Activated naive CD4-positive, alpha-beta T cell treated with Interleukin-2 at 50 U/mL for 16 hours (primary cell): Measurements from ENCODE around the gene CA5A.
"Not testable (repeated sequence)": the region's sequence is repeated elsewhere in the genome, so short reads cannot be mapped to it uniquely, and the experiment has no call there.

Source experiments
- DNase-seq: peaks from one replicate; pipeline ENCODE4 v3.0.0-alpha.2; 2020

CA5A gene

DNA sequence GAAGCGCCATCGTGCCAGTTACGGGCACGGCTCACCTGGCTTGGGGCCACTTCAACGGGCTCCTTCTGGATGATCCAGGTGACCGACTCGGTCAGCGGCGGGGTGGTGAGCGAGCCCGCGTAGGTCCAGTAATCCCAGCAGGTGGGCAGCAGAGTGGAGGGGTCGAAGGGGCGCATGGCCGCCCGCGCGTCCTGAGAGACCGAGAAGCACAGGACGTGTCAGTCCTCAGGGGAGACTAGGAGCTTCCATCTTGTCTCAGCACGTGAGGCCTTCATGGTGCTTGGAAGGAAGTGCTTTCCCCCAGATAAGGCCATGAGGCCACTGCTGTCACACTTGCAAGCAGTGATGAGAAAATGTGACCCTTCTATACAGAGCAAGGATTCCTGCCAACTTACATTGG is 44.6 kb downstream of the CA5A start:
- DNase-seq: no peak

GRCh38 chr16:87889762-87890161 is 46.6 kb downstream of the CA5A start:
- DNase-seq: peak; percentile 49

DNA sequence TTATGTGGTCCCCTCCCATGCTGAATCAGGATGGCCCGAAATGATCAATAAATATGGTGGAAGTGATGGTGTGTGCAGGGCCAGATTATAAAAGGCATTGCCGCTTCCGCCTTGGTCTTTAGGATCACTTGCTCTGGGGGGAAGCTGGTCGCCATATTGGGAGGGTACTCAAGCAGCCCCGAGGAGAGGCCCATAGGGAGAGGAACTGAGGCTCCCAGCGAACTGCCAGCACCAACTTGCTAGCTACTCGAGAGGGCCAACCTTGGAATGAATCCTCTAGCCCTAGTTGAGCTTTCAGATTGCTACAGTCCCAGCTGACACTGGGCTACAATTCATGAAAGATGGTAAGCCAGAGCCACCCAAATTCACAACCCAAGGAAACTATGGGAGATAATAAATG is 48.0 kb downstream of the CA5A start:
- DNase-seq: not testable (repeated sequence)

- DNase-seq: not testable (repeated sequence)
These were observed 48.4 kb downstream of the CA5A start for GRCh38 chr16:87887931-87888330.

GRCh38 chr16:87885371-87885967 is 50.9 kb downstream of the CA5A start:
- not testable (repeated sequence) for DNase-seq

DNA sequence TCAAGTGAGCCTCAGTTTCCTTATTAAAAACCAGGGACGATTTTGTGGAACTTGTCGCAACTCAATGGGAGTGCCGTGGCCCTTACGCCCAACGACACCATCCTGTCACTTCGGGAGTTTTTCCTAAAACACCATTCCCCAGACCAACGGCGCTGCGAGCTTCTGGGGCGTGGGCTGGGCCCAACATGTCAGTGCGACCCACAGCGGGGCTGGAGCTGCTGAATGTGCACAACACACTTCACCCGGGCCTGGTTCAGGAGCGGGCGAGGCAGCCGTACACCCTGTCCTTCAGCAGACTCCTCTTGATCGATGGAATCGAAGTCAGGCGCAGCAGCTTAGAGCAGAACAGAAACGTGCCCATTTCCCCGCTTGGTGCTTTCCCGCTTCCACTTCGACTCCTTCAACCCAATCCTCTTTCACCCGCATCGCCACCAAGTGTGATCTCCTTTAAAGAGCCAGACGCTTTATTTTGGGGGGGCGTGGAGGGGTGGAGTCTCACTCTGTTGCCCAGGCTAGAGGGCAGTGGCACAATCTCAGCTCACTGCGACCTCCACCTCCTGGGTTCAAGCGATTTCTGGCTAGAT is 53.8 kb downstream of the CA5A start:
- DNase-seq: no peak

DNA sequence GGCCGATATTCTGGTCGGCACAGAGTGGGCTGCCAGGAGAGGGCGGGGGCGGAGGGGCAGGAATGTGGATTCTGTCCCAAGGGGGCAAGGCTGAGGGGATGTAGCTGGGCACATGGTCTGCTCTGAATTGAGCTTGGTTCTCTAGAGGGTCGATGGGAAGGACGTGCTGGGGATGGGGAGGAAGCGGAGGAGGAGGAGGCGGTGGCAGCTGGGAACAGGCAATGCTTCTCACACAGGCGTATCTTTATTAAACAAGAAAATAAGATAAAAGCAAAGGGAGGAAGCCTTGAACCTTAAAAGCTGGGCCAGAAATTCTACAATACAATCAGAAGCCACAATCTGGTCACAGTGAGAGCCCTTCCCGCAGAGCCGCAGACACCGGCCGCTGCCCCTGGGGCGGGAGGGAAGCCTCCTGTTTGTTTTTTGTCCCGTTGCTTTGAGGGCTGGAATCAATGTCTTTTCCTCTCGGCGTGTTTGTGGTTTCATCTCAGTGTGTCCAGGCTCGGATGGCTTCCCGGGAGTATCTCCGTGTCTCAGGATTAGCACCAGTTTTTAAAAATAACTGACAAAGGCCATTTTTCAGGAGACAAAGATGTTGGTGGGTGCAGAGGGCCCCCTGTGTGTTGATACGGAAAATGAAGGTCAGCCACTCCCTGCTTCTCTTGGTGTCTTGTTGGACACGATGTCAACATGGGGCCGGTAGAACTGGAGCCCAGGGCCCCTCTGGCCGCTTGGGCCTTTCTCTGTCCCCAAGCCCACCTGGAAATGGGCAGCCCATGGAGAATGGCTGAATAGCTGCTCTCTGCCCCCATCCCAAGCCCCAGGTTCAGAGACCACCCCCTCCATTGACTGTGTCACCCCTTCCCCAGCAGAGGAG is 54.8 kb downstream of the CA5A start:
- no peak for DNase-seq

DNA sequence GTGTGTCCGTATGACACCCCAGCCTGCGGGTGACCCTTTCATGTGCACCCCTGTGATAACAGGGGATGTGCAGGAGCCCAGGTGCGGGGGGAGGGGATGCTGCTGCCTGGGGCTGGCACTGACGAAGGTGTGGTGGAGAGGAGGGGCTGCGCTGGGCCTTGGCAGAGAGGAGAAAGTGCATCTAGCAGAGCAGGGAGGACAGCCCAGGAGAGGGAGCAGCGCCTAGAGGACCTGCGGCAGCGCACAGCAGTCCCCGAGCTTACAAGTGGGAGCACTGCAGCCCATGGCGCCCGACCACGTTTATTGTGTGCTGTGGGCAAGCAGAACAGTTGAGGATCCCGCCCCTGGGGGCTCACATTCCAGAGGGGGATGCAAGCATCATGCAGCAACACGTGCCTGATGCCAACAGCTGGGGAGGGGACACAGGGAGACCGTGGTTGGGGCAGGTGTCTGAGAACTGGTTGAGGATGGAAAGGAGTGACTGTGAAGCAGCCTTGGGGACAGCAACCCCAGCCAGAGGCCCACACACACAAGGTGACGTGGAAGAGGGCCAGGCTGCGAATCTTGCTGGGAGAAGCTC is 56.1 kb downstream of the CA5A start:
- no peak for DNase-seq

DNA sequence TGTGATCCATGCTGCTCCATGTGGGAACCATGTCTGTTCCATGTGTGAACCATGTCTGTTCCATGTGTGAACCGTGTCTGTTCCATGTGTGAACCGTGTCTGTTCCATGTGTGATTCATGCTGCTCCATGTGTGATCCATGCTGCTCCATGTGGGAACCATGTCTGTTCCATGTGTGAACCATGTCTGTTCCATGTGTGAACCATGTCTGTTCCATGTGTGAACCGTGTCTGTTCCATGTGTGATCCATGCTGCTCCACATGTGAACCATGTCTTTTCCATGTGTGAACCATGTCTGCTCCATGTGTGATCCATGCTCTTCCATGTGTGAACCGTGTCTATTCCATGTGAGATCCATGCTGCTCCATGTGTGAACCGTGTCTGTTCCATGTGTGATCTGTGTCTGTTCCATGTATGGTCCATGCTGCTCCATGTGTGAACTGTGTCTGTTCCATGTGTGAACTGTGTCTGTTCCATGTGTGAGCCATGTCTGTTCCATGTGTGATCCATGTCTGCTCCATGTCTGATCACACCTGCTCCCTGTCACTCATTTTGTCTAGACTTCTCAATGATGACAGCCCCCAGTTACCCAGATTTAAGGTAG is 56.8 kb downstream of the CA5A start:
- not testable (repeated sequence) for DNase-seq

- no peak for DNase-seq
These were observed 57.6 kb downstream of the CA5A start for GRCh38 chr16:87878704-87879103.

DNA sequence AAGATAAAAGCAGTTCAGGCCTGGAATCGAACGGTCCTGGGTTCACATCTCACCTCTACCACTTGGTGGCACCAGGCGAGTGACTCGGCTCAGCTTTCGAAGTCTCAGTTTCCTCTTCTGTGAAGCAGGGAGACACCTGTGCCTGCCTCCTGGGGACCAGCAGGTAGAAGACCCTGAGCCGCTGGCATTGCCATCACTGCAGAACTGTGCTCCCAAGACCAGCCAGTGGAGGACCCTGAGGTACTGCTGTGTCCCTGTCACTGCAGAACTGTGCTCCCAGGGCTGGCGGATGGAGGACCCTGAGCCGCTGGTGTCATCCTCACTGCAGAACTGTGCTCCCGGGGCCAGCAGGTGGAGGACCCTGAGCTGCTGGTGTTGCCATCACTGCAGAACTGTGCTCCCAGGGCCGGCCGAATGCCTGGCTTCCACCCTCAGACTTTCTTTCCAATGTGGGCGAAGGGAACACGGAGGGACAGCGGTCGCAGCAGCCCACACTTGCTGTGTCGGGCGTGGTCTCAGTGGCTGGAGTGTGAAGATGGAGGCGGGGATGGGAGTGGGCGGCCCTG is 58.3 kb downstream of the CA5A start:
- peak; percentile 40 for DNase-seq

DNA sequence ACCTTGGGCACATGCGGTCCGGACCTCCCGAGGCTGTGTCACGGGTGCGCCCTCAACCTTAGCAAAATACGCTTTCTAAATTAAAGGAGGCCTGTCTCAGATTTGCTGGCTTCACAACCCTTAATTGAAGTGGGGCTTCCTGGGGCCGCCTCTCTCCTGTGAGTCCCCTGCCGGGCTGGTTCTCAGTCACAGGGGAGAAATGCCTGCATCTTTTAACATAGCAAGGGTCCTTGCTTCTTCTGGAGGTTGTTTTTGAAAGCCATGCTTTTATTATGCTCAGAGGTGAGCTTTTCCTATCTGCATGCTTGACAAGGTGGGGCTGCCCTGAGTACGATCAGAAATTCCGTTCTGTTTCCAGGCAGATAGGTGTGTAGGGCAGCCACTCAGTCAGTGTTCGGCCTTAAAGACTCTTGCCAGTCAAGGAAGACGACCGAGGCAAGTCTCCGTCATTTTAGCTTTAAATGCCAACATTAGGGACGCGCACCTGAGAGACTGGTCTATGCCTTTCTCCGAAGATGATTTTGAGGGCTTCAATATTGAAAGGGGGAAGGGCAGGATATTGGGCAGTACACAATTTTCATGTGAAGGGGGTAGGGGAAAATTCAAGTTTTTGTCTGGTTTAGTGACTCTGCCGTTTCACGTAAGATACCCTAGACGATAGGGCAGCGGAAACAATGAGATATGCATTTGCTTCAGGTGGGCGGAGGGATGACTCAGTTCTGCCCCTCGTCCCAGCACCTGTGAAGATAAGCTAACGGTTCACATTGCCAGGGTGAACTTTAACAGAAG is 61.5 kb downstream of the CA5A start:
- peak; percentile 88 for DNase-seq

GRCh38 chr16:87870418-87871291 is 65.7 kb downstream of the CA5A start:
- not testable (repeated sequence) for DNase-seq

DNA sequence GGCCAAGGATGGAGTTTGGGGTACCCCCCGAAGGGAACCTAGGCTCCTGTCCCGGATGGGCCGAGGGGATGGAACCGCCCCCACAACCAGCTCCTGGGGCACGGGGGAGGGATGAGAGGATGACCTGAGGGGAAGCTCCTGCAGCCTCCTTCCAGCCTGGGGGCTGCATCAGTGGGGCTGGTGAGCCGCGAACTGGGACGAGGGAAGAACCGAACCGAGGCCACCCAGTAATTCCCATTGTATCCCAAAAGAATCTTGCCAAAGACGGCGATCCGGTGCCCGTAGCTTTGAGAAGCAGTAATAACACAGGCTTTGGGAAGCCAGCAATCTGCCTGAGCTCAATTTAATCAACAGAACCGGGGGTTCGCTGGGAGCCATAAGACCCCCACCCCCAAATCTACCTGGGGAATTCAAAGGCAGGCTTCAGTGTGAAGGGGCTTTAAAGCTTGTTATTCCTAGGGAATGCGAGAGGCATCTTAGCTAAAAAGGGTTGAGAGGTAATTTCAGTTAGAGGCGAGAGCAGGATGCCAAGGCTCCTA is 66.4 kb downstream of the CA5A start:
- DNase-seq: not testable (repeated sequence)

GRCh38 chr16:87869061-87869878 is 67.1 kb downstream of the CA5A start, which contains the start of gene SLC7A5:
Gene SLC7A5 (minus strand): TSS chr16:87869507. CDS start chr16:87869422, 85 bp downstream.
- peak; percentile 91 for DNase-seq

- DNase-seq: peak; percentile 91
These were observed 67.9 kb downstream of the CA5A start for GRCh38 chr16:87868254-87869029.

DNA sequence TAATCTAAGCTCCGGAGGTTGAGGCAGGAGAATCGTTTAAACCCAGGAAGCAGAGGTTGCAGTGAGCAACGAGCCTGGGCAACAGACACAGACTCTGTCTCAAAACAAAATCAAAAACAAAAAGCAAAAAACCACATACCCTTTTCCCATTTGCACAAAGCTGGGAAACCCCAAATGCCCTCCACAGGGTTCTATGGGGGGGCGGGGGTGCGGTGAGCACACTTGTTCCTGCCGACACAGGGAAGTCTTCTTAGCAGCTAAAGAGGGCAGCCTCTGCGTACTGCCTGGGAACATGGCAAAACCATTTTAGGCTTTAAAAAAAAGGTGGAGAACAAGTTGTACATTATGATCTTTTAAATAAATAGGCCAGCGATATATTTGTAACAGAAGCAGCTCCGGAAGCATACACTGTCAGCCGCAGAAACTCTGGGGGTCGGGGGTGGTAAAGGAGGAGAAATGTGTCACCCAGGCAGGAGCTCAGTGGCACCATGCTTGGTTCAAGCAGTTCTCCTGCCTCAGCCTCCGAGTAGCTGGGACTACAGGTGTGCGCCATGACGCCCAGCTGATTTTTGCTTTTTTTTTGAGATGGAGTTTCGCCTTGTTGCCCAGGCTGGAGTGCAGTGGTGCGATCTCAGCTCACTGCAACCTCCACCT is 70.3 kb downstream of the CA5A start:
- peak; percentile 75 for DNase-seq

GRCh38 chr16:87864331-87864989 is 71.9 kb downstream of the CA5A start:
- no peak for DNase-seq
